ENCODE measurements around the gene RPTOR.
A peak's percentile ranks its signal among the peaks of the same experiment; 100 is the strongest.
"Not testable (repeated sequence)": the region's sequence is repeated elsewhere in the genome, so short reads cannot be mapped to it uniquely, and the experiment has no call there.

RPTOR gene

DNA sequence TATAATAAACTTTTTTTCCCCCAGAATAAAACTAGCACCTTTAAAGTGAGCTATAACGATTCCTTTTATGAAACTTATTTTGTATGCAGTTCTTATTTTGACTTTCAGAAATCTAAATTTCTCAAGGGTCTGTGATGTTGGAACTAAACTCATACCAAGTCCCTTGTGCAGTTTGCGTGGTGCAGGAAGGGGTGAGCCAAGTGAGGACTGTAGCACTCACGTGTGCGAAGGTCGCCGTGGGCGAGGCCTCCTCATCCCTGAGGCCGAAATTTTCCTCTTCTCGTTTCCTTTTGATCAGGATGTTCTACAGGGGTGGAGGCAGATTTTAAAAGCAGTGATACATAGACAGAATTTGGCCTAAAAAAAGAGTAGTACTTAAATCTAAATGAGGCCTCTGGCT lies 73.7 kb downstream of the RPTOR start:
- no peak for DNase-seq

DNA sequence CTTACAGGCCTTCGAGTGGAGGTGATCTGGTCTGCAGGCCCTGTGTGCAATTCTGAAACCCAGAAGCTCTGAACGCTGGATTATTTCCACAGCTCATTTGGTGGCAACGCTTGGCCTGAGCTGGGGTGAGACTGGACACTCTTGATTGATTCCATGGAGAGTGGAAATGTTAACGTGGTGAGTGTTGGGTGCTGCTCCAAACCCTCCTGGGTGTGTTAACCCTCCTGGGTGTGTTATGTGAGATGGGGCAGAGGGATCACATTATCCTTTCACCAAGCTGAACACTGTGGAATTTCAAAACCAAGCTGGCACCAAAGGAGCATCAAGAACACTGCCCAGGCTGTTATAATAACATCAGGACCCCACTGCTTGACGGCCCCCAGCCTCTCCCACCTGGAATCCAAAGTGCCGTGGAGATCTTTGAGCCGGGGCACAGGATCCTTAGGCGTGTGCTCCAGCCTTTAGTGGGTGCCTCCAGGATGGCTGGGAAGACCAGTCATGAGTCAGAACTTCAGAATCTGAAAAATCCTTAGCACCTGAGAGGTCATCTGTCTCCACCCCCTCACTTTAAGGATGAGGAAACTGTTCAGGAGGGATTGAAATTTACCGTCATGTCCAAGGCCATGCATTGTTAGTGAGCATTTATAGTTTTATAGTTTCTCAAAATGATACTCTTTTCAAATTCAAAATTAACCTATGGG lies 75.0 kb downstream of the RPTOR start:
- no peak for DNase-seq

DNA sequence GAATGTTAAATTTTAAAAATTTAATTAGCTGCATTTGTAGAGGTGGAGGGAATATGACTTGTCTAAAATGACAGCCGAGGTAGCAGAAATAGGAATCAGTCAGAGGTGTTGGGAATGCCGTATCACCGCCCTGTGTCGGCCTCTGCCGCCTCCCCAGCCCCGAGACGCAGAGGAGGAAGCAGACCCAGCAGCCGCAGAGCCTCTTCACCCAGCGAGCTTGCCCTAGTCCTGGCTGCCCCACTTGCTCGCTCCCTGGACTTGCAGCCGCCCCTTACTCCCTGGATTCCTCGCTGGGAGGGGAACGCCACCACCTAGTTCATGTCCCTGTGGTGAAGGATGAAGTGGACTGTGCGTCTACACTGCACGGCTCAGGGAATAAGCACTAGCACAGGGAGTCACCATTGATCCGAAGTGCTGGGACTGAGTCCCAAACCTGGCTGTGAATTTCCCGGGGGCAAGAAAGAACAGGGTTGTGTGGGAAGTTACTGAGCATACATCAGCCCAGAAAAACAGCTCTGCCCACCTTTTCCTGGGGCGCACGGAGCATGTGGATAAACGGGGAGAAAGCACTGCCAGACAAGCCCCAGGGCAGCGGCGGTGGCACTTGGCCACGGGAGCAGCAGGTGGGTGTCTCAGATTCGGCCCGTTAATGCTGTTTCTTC lies 76.8 kb downstream of the RPTOR start:
- DNase-seq, result no peak

DNA sequence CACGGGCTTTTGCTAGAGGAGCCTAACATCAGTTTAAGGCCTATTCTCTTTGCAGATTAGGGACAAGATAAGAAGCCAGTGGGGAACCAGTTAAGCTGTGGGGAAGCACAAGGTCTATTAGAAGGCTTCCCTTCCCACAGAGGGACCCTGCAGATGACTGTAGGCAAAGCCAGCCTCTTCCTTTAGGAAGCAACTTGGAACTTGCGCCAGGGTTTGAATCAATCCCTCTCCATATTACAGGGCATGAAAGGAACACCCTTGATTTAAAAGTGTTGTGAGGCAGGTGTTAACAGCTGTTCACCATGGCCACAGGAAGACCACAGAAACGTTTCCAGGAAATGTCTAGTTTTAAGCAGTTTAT lies 77.3 kb downstream of the RPTOR start:
- DNase-seq, result peak; percentile 44

DNA sequence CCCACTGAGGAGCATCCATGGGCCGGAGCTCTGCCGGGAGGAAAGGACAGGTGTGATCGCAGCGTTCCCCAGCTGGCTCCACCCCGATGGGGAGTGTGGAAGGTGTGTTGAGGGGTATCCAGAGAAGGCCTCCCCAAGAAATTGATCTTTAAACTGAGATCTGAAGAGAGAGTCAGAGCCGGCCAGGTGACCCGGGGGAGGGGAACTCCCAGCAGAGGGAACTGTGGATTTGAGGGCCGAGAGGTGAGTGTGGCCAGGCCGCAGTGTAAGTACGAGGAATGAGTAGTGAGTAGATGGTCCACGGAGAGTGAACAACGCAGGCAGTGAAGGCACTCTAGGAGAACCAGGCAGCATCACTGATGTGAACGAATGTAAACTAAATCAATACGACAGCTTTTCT lies 80.2 kb downstream of the RPTOR start:
- DNase-seq, result no peak

DNA sequence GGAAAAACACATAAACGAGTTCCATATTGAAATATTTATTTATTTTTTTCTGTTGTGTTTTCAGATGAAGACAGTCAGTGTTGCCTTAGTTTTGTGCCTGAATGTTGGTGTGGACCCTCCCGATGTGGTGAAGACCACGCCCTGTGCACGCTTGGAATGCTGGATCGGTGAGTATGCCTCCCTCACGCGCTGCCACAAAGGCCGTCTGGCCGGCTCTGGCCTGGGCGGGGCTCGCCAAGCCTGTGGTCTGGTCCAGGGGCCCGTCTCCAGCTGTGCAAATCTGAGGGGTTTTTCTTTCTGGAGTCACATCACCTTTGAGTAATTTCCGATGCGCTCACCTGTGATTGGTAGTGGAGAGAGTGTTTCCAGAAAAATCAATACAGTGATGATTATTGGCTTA lies 81.0 kb downstream of the RPTOR start:
- DNase-seq, result no peak

DNA sequence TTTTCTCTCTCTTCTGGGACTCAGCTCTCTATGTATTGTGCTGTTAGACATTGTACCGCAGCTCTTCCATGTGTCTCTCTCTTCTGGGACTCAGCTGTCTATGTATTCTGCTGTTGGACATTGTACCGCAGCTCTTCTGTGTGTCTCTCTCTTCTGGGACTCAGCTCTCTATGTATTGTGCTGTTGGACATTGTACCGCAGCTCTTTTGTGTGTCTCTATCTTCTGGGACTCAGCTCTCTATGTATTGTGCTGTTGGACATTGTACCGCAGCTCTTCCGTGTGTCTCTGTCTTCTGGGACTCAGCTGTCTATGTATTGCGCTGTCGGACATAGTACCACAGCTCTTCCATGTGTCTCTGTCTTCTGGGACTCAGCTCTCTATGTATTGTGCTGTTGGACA lies 84.2 kb downstream of the RPTOR start:
- not testable (repeated sequence) for DNase-seq

DNA sequence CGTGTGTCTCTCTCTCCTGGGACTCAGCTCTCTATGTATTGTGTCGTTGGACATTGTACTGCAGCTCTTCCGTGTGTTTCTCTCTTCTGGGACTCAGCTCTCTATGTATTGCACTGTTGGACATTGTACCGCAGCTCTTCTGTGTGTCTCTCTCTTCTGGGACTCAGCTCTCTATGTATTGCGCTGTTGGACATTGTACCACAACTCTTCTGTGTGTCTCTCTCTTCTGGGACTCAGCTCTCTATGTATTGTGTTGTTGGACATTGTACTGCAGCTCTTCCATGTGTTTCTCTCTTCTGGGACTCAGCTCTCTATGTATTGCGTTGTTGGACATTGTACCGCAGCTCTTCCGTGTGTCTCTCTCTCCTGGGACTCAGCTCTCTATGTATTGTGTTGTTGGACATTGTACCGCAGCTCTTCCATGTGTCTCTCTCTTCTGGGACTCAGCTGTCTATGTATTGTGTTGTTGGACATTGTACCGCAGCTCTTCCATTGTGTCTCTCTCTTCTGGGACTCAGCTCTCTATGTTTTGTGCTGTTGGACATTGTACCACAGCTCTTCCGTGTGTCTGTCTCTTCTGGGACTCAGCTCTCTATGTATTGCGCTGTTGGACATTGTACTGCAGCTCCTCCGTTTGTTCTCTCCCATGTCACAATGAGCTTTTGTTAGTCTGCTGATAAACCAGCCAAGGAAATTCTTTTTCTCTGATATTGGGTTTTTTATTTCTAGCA lies 84.8 kb downstream of the RPTOR start:
- no peak for DNase-seq

DNA sequence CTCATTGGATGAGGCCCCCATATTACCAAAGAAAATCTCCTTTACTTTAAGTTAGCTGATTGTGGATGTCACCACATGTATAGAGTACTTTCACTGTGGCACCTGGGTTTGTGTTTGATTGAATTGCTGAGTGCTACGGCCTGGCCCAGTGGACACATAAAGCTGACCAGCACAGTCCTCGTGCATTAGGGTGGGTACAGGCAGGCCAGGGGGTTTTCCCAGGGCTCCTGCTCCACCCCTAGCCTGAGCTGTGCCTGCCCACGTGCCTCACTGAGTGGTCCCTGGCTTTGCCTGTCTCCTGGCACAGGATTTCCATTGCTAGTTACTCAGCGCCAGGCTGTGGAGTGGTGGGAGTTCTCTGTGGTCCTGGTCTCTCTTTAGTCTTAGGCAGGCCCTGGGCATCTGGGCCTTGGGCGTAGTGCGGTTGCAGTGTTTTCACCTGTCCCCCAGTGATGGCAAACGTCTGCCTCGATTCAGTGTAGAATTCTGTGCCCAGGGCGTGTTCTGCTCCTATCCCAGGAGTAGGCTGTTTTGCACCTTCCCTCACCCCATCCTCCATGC lies 86.0 kb downstream of the RPTOR start:
- DNase-seq, result no peak

DNA sequence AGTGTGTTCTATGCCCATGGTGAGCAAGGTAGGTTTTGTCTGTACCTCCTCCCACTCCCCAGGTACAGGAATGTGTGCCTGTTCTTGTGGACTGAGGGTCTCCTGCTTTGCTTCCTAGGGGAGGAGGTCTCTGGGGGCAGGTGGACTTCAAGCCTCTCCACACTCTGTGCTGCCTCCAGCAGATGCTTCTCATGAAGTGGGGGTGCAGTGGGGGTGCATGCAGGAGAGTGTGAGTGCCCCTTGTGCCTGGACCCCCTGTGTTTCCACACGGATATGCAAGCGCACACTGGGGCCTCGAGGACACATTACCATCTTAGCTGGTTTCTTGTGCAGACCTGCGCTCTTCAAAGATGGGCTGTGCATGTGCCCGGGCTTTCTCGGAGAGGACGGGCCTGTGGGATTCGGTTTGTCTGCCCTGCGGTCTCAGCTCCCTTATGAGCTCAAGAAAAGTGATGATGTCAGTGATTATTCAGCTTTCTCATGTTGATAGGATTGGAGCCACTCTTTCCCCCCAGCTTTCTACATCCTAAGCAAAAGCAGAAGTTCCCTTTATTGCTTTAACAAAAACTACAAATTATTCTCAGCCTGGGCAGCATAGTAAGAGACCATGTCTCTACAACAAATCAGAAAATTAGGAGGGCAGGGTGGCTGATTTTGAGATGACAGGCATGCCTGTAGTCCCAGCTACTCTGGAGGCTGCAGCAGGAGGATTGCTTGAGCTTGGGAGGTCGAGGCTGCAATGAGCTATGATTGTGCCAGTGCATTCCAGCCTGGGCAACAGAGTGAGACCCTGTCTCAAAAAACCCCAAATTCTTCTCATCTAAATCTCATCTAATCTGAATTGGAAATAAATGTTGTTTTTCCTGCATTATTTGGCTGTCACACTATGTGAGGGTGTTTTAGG lies 86.8 kb downstream of the RPTOR start:
- no peak for DNase-seq

DNA sequence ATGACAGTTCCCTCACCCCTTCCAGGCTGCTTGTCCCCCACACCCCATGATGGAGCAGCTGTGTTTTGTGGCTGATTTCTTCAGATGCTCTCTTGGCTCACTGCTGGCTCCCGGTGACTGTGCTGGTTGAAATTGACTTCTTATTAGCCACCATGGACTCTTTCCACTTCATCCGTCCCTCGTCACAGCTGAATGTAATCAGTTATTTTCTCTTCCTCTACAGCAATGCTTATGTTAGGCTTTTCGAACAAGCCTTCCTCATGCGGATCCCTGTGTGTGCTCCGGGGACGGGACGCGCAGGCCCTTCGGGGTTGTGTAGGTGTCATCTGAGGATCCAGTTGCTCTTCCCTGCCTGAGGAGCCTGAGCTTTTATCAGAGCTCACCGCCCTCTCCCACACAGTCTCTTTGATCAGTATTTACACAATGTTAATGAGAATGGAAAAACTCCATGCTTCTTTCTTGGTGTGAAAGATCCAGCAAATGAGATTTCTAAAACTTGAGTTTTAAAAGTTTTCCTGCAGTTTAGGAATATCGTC lies 87.5 kb downstream of the RPTOR start:
- DNase-seq, result no peak

DNA sequence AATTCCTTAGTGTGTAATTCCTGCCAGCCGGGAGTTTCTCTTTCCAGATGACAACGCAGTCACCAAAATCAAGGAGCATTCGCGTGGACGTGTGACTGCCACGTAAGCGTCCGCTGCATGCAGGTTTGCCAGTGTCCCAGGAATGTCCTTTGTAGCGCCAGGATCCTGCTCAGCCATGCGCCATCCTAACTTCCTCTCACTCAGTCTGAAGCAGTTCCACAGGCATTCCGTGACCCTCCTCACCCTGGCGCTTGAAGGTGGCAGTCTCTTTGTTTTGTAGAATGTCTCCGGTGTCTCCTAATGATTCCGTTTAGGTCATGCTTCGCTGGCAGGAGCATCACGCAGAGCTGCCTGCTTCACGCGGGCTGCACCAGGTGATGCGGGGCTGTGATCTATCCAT lies 88.6 kb downstream of the RPTOR start:
- no peak for DNase-seq

DNA sequence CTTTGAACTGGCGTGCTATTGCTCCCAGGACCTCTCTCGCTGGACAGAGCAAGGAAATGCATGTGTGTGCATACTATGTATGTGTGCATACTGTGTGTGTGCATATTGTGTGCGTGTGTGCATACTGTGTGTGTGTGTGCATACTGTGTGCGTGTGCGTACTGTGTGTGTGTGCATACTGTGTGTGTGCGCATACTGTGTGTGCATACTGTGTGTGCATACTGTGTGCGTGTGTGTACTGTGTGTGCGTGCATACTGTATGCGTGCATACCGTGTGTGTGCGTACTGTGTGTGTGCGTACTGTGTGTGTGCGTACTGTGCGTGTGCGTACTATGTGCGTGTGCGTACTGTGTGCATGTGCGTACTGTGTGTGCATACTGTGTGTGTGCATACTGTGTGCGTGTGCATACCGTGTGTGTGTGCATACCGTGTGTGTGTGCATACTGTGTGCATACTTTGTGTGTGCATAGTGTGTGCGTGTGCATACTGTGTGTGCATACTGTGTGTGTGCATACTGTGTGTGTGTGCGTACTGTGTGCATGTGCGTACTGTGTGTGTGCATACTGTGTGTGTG lies 89.4 kb downstream of the RPTOR start:
- DNase-seq, result no peak

DNA sequence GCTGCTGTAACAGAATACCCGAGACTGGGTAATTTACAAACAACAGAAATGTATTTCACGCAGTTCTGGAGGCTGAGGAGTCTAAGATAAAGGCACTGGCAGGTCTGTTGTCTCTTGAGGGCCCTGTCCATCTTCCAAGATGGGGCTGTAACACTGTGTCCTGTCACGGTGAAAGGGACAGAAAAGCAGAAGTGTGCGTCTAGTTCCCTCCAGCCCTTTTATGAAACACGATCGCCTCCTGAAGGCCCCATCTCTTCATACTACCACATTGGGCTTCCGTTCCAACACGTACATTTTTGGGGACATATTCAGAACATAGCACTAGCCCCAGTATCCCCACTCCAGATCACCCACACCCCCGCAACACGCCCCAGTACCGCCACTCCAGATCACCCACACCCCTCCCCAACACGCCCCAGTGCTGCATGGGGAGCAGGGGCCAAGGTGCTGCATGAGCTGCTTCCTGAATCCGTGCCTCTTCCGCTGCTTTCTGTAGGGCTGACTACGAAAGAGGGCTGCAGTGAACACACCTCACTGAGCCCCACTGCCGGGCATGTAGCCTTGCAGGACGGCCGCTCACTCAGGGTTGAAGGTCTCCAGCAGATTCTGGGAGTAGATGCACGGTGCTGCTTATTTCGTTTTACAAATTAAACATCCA lies 91.9 kb downstream of the RPTOR start:
- DNase-seq, result no peak

DNA sequence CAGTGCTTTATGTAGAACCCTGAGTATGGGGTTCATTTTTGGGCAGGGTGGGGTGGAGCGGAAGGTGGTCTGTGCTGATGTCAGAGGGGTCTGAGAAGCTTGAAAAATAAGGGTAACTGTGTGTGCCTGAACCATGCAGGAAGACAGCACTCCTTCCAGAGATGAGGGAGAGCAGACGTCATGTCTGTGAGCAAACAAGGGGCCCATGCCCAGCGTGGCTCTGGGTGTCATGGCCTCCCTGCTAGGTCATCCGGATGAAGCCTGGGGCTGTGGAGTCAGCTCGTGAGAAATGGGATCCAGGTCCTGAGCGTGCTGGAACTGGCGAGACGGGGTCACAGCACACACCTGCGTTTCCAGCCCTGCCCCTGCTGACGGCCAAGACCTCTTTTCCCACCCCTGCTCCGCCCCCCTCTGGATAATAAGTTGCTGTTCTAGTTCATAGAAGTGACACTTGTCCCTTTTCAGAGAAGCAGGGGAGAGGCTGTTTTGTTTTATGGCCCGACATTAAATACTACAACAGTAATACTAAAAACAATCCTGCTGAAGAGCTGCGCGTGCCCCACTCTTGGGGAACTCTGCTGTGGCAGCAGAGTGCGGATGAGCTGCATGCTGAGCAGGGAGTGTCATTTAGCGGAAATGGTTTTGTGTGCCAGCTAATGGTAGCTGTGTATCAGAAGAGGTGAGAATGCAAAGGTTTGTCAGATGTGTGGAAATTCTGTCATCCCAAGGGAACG lies 92.6 kb downstream of the RPTOR start:
- DNase-seq, result peak; percentile 17

DNA sequence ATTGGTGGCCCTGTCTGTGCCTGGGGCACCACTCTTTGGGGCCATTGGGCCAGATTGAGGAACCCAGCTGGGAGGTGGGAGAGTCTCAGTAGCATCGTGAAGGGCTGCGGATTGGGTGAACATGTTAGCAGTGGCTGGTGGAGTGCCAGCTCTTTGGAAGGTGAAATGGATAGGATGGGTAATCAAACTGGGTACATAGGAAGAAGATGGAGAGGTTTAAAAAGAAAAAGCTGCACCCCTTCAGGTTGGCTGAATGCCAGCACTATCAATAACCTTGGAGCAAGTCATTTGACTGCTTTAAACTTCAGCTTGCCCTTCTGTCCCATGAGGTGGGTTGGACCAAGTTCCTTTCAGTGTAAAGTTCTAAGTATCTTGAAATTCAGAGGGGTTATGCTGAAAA lies 95.0 kb downstream of the RPTOR start:
- DNase-seq, result peak; percentile 41

DNA sequence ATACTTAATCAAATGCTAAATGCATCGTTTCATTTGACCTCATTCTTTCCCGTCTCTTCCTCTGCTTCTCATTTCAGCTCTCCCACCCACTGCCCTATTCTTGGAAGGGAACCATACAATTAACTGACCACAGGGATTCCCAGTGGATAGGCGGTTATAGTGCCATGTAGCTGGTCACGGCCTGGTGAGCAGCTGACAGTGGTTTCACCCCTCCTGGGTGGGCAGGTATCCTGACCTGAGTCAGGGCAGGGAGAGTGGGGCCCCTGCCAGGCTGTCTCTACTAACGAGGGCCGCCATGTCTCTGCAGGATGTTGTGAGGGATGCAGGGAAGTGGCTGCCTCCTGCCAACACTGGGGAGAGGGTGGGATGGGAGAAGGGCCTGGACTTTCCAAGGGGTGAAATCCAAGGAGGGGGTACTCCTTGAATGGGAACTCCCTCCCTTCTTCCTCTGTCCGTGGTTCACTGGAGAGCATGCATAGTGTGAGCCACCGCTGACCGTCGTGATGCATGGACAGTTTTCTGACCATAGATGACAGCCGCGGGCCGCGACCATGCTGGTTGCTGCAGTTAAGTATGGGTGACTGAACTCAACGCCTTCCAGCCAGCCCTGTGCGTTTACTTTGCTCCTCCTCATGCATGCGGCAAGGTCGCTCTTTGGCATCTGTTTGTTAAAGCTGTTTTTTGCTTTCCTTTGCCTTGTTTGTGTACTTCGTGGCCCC lies 95.9 kb downstream of the RPTOR start:
- no peak for DNase-seq

DNA sequence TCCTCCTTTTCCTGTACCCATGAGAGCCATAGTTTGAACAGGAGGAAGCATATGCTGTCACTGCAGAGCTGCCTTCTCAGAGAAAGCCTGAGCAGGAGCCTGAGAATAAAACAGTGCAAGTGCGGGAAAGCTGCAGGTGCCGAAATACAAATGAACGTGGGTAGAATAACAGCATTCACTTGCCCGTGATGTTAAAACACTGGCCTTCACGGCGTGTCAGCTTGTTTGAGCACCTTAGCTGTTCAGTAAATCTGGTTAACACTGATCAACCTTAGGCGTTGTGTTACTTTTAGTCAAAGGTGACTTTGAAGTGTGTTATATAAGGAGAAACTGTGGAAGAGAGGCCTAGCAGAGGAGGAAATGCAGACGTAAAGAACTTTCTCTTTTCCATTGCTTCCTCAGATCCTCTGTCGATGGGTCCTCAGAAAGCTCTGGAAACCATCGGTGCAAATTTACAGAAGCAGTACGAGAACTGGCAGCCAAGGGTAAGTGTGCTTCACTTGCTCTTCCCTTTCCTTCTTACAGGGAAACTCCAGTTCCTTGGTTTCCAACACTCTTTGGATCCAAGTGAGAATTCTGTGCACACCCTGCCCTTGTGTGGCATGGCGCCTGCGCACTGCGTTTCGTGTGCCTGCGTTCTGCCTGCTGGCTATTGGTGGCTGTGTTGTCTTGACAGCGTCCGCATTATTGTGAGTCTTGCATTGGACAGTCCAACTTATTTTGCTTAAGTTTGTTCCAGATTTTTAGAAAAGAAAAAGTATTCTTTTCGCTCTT lies 98.9 kb downstream of the RPTOR start:
- no peak for DNase-seq

DNA sequence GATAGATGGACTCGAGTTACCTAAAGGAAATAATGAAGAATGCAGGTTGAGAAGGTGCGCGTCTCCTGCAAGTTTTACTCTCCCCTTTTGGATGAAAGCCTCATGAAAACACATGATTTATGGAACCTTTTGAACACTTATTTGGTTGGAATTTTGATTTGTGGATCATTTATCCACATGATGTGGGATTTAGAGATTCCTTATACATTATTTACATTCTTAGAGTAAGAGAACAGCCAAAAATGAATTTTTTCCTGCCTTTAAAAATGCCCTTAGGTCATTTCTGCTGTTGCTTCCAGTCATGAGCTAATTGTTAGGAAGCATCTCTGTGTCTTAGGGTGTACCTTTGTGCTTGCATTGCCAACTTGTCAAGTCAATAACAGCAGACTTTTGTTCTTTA lies 99.9 kb downstream of the RPTOR start:
- no peak for DNase-seq
